Raji (cell line): Measurements from ENCODE around the gene SLC16A10.

Experiments used
- POLR2A ChIP-seq: IDR thresholded peaks from 2 replicates; pipeline ENCODE4 v1.6.1; 2011; ENCODE audit warnings: low read depth, low read length, control low read depth; ENCODE audit not compliant: insufficient read depth

Gene SLC16A10

DNA sequence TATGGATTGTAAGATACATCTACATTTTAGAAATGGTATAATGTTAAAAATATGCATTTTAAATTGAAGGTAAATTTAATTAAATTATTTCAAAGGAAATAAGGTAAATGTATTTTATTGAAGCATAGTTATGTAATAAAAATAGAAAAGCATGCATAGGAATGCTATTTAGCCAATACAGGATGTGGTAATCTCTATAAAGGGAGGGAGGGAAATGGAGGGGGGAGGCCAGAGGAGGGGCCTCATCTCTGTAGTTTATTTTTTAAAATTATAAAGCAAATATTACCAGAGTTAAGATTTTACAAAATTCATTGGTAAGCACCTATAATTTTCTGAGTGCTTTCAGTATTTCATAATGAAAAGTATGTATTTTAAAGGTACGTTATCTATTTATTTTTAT lies 27.2 kb downstream of the SLC16A10 start:
- TF ChIP-seq POLR2A, result no peak

DNA sequence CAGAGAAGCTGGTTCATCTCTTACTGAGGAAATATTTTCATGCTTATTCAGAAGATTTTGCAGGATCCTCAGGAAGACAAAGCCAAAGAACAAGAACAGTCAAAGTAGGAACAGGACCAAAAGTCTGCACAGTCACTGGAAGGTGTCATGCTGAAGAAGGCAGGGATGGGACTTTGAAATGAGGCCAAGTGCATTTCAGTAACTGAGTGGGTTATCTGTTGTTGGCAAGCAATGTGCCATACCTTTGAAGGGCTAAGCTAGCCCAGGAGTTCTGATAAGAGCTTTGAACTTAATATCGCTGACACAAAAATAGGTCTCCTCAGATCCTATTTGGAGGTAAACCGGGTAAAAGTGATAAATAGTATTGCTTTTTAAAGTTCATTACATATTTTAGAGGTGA lies 31.5 kb downstream of the SLC16A10 start:
- TF ChIP-seq POLR2A, result no peak

DNA sequence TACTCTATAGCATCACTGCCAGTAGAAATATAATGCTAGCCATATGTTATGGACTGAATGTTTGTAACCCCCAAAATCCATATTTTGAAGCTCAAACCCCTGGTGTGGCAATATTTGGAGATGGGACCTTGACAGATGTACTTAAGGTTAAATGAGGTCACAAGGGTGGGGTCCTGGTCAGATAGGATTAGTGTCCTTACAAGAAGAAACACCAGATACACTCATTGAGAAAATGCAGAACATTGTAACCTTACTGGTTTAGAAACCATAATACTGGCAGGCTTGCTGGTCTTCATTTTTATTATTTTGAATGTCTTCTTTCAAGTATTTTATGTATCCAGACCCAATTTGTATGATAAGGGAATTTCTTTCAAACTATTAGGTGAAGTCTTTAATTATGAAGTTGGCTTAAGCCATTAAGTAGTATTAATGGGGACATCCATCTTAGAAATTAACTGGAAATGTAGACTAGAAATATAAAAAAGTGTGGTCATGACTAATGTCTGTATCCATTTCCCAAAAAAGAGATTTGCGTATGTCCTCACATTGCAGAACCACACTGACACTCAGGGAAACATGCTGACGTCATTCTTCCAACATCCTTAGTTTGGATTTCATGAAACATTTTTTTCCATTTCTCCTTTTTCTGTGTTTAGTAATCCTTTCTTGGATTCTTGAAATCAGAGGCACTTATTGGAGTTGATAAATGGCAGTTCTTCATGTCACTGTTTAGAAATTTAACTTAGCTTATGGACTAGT lies 32.4 kb downstream of the SLC16A10 start:
- no peak for TF ChIP-seq POLR2A

DNA sequence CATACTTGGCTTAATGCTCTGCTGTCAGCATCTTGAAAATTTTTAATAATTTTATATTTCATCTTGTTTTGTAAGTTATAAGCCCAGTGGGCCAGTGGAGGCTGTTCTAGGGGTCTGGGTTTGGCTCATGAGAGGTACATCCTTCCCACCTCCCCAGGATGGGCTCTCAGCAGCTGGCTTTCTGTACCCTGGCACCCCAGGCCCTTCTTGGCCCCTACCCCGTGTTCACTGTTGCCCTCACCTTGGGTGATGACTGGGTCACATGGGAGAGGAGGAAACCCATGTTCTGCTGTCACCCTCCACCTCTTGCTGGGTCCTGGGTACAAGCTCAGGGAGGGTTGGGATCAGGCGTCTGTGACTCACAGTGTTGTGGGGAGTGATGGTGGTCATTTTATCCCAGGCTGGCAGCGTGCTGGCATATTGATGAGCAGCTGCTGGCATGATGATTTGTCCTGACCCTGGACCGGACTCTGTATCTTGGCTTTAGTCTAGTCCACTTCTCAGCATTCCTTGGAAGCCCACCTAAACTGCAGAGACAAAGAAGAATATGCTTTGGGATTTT lies 34.6 kb downstream of the SLC16A10 start:
- no peak for TF ChIP-seq POLR2A

DNA sequence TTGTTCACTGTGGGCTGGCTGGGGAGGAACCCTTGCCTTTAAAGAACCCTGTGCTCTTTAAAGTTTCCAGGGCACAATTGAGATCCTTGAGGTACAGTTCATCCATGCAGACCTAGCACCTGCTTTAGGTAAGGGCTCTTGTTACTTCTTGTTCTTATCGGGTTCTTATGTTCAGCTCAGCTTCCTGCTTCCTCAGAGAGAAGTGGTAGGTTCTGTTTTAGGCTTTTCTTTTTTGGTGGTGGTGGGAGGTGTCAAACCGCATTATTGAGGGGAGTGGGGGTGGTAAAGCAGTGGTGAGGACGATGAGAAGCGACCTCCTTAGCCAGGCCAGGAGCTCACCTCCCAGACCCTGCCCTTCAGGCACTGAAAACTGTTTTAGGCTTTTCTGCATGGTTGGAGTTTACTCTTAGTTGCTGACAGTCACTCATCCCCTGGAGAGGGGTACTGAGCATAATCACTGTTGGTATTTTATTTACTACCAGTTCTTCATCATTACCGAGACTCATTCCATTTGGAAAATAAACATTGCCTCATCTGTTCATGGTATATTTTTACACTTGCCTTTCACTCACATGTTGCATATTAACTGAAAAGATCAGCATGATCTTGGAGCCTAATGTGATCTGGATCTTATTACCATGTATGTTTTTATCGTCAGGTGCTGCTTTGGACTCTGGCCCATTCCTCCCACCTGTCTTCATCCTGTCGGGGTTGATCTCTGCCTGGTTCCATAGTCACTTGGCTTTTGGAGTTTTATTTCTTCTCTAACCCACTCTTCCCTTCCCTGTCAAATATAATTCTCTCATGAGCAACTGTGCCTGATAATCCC lies 35.4 kb downstream of the SLC16A10 start:
- no peak for TF ChIP-seq POLR2A

DNA sequence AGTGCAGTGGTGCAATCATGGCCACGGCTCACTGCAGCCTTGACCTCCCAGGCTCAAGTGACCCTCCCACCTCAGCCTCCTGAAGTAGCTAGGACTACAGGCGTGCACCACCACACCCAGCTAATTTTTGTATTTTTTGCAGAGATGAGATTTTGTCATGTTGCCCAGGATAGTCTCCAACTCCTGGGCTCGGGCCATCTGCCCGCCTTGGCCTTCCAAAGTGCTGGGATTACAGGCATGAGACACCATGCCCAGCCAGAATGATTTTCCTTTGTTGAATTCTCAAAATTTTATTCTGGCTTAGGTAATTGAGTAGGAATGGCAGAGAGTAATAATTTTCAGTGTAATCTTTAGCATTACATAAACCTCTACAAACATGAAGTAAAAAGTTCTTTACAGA lies 37.1 kb downstream of the SLC16A10 start:
- no peak for TF ChIP-seq POLR2A

DNA sequence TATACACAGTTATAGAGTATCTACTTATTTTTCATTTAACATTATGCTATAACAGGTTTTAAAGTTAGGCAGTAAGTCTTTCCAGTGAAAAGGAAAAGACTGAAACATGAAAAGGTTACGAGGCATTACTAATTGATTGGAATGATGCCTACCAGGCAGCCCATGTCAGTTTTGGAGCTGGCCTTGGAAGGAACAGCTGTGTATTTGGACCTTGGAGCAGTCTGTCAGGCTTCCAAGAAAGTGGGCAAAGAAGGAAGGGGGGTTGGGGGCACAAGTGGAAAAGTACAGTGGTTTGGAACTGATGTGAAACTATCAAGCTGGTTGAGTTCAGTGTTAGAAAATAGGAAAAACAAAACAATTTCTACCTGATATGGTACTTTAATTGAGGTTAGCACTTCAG lies 41.7 kb downstream of the SLC16A10 start:
- TF ChIP-seq POLR2A, result no peak

DNA sequence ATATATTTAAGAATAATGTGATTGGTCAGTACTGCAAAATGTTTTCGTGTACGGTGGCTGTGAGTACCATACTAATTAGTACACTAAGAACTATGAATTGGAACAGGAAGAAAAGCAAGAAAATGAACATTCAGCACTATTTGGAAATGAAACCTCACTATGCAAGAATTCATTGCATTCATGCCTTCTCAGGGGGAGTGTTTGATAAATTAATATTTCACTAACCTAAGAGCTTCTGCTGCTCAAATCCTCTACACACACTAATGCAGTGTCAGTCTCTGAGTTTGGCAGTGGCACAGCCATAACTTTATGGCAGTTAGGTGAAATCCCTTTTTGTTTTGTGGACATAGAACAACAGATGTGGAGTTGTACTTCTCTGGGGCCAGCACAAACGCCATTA lies 60.1 kb downstream of the SLC16A10 start:
- TF ChIP-seq POLR2A, result no peak

DNA sequence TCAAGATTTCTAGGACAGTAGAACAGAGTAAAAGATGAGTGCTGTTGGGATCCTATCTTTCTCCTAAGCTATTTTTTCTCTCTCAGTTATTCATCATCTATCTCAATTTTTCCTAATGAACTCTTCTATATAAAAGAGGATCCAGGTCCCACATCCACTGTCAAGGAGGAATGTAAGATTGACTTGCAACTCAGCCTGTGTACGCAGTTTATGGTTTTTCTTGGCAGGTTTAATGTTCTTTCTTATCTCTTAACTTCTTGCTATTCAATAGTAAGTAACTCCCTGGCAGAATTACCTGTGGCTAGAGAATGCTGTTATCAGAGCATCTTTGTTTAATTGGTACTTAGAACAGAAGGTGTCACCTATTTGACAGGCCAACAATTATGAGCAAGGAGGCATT lies 60.8 kb downstream of the SLC16A10 start:
- TF ChIP-seq POLR2A, result no peak

DNA sequence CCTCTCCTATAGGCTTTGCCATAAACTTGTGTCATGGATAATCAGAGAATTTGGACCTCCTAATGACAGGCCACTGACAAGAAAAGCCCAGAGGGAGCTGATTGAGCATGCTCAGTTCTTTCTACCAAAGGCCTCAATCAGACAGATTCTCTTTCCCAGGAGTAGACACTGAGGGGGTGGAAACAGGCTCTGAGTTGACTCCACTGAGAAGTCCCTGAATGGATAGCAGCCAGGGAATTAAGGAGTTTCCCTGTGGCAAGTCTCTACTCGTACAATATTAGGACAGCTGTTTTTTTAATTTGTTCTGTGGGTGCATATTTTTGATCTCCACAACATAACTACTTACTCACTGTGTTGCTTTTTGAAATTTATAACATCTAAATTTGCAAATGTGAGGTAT lies 63.3 kb downstream of the SLC16A10 start:
- no peak for TF ChIP-seq POLR2A

DNA sequence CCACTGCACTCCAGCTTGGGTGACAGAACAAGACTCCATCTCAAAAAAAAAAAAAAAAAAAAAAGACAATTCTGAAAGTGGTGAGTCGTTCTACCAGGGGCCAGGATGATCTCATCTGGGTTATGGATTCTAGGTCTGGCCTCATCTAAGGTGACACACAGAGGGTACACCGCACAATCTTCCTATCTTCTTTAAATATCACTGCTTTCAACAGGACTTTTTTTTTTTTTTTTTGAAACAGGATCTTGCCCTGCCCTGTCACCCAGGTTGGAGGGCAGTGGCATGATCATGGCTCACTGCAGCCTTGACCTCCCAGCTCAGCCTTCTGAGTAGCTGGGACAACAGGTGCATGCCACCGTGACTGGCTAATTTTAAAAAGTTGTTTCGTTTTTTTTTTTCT lies 67.7 kb downstream of the SLC16A10 start:
- no peak for TF ChIP-seq POLR2A

DNA sequence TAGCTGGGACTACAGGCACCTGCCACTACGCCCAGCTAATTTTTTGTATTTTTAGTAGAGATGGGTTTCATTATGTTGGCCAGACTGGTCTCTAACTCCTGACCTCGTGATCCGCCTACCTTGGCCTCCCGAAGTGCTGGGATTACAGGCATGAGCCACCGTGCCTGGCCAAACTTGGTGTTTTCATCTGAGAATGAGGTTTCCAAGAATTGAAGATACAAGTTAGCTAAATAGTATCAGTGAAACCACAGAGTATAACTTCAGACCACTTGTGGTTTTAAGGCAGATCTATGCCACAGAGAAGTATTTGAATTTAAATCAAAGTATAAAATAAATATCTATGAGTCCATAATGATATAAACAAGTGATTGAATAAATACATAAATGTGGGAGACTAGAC lies 70.1 kb downstream of the SLC16A10 start:
- no peak for TF ChIP-seq POLR2A

DNA sequence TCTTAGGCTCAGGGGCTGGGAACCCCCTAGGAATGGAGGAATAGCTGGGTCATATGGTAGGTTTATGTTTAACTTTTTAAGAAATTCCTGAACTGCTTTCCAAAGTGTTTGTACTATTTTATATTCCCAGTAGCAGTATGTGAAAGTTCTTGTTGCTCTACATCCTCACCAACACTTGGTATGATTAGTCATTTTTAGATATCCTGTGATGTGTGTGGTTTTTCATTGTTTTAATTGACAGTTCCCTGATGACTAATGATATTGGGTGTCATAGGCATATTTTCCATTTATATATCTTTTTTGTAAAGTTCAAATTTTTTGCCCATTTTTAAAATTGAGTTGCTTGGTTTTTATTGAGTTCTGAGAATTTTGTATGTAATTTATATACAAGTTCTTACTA lies 72.3 kb downstream of the SLC16A10 start:
- no peak for TF ChIP-seq POLR2A

DNA sequence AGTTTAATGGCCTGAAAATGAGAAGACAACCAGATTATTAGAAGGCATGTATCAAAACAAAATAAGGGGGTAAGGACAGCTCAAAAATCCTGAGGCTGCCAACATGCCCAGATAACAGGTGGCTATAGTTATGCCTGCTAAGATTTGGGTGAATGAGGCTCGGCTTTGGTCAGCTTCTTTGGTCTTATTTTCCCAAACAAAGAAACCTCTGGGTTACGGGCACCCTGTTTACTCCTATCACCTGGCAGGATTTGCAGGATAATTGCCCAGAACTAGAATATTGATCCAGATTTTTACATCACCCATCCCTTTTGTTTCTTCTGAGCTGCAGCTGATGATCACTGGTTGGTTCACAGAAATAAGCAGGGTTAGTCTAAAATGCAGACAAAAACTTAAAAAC lies 74.3 kb downstream of the SLC16A10 start:
- no peak for TF ChIP-seq POLR2A

DNA sequence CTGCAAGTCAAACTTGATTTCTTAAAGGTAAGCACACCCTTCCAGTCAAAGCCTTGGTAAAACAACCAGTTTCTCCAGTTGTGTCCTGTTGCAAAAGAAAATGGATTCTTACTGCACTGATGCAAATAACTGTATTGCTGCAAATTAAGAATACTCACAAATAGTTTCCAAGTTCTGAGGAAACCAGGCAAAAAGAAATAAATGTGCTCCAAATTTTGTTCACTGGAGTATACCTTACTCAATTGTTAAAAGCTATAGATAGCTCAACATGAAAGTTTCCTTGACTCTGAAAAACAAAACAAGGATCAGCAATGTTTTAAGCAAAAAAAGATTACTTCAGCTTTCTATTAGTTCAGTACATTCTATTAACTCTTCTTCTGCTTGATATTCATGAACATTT lies 75.2 kb downstream of the SLC16A10 start:
- no peak for TF ChIP-seq POLR2A
